ENCODE measurements around the gene SPAG16.
A peak's percentile ranks its signal among the peaks of the same experiment; 100 is the strongest.

Gene SPAG16

GRCh38 chr2:213451542-213452239, 167.4 kb downstream of the SPAG16 start:
- H3K4me3 ChIP-seq (ENCODE audit: low read depth, low read length), result no peak overlapping the region
- DNase-seq (ENCODE audit: low read depth), result no peak
- TF ChIP-seq, protein P1, sequence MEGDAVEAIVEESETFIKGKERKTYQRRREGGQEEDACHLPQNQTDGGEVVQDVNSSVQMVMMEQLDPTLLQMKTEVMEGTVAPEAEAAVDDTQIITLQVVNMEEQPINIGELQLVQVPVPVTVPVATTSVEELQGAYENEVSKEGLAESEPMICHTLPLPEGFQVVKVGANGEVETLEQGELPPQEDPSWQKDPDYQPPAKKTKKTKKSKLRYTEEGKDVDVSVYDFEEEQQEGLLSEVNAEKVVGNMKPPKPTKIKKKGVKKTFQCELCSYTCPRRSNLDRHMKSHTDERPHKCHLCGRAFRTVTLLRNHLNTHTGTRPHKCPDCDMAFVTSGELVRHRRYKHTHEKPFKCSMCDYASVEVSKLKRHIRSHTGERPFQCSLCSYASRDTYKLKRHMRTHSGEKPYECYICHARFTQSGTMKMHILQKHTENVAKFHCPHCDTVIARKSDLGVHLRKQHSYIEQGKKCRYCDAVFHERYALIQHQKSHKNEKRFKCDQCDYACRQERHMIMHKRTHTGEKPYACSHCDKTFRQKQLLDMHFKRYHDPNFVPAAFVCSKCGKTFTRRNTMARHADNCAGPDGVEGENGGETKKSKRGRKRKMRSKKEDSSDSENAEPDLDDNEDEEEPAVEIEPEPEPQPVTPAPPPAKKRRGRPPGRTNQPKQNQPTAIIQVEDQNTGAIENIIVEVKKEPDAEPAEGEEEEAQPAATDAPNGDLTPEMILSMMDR (IDR thresholded peaks at IDR 0.05; ENCODE audit: control insufficient read depth, extremely low read depth, insufficient read depth), result no peak

- no peak for DNase-seq (ENCODE audit: low read depth)
- H3K4me3 ChIP-seq (ENCODE audit: low read depth, low read length), result no peak overlapping the region
- TF ChIP-seq, protein P1 (IDR thresholded peaks at IDR 0.05; ENCODE audit: control insufficient read depth, extremely low read depth, insufficient read depth), result no peak
Observed at GRCh38 chr2:213455316-213456008, 171.2 kb downstream of the SPAG16 start.

GRCh38 chr2:213475433-213475832, 191.2 kb downstream of the SPAG16 start:
- H3K4me3 ChIP-seq (ENCODE audit: low read depth, low read length), result no peak overlapping the region
- TF ChIP-seq, protein P1 (IDR thresholded peaks at IDR 0.05; ENCODE audit: control insufficient read depth, extremely low read depth, insufficient read depth), result no peak
- no peak for DNase-seq (ENCODE audit: low read depth)

- no peak for DNase-seq (ENCODE audit: low read depth)
- TF ChIP-seq, protein P1 (IDR thresholded peaks at IDR 0.05; ENCODE audit: control insufficient read depth, extremely low read depth, insufficient read depth), result no peak
- H3K4me3 ChIP-seq (ENCODE audit: low read depth, low read length), result no peak overlapping the region
Observed at GRCh38 chr2:213476641-213477040, 192.4 kb downstream of the SPAG16 start.

DNA sequence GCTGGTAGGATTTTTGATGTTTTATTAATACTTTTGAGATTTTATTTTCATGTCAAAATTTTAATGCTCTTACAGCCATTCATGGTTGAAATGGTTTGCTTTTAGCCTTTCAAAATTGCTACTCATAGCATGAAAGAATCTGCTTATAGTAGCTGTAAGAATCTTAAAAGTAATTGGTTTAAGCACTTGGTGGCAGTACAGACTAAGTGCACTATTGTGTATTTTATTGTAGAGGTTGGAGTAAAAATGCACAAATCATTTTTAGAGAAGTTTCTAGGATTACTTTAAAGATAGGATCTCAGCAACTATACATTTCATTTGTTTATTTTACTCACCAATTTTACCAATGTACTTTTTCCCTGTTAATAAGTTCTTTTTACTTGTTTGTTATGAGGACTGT, 205.8 kb downstream of the SPAG16 start:
- TF ChIP-seq, protein P1 (IDR thresholded peaks at IDR 0.05; ENCODE audit: control insufficient read depth, extremely low read depth, insufficient read depth), result peak; percentile 55
- H3K4me3 ChIP-seq (ENCODE audit: low read depth, low read length), result no peak overlapping the region
- peak; percentile 26 for DNase-seq (ENCODE audit: low read depth)

- TF ChIP-seq, protein P1 (IDR thresholded peaks at IDR 0.05; ENCODE audit: control insufficient read depth, extremely low read depth, insufficient read depth), result no peak
- H3K4me3 ChIP-seq (ENCODE audit: low read depth, low read length), result no peak overlapping the region
- no peak for DNase-seq (ENCODE audit: low read depth)
Observed at GRCh38 chr2:213491376-213491775, 207.1 kb downstream of the SPAG16 start.

Data from LNCaP clone FGC (cell line).